K562 (cell line): ENCODE data around the gene LPIN3. TPM values are rescaled to one million over a fixed set of nuclear protein-coding genes. Genes with fewer than 3 reads are reported as not detected.

Experiments used
- CBX5 ChIP-seq: IDR thresholded peaks from 2 replicates; pipeline ENCODE4 v1.6.1; 2014; ENCODE audit warnings: low read depth, borderline replicate concordance
- CEBPG ChIP-seq, 3 experiments: fragments of 200-800 bp in 1 of 3; sonication (Bioruptor generic) in 1 of 3; sonication (generic) in 1 of 3; formaldehyde crosslinking in 1 of 3; IDR thresholded peaks in 2 of 3; conservative IDR thresholded peaks in 1 of 3; 2 replicates each; pipeline versions ENCODE4 v1.6.1 to v1.8.0; 2016 to 2022; ENCODE audit warnings: missing compliant biosample characterization in 2 of 3, missing genetic modification characterization in 2 of 3, mild to moderate bottlenecking in 1 of 3, missing genetic modification reagents in 1 of 3
- CTCFL ChIP-seq: IDR thresholded peaks from 2 replicates; pipeline ENCODE4 v1.6.1; 2011; ENCODE audit warnings: borderline replicate concordance, low read depth, mild to moderate bottlenecking, moderate library complexity, low read length; ENCODE audit not compliant: insufficient read depth, poor library complexity, severe bottlenecking
- ZBTB33 ChIP-seq: sonication (generic); formaldehyde crosslinking; IDR thresholded peaks from 2 replicates; pipeline ENCODE4 v1.8.1; 2023; ENCODE audit warnings: mild to moderate bottlenecking, missing genetic modification reagents
- ZC3H11A ChIP-seq: IDR thresholded peaks from 2 replicates; pipeline ENCODE4 v1.6.1; 2012; ENCODE audit warnings: low read depth, low read length, improper control_type of control experiment
- polyA plus RNA-seq, 8 experiments: library from polyadenylated mRNA; depleted of rRNA in 4 of 8; stranded (reverse) in 5 of 8; unstranded in 3 of 8; fragments of >200 nt; fragmentation: Nextera tagmentation in 2 of 8; fragmentation: Illumina TruSeq in 1 of 8; extraction: Ambion mirVana in 2 of 8; extraction: Trizol in 1 of 8; gene quantifications; 2 replicates each; pipeline versions ENCODE4 v1.2.1 to v1.2.3, GENCODE V29; 2011 to 2014; ENCODE audit warnings: inconsistent platforms in 1 of 8, missing spikeins in 1 of 8
- total RNA-seq, 7 experiments: library from RNA; depleted of rRNA in 6 of 7; stranded (reverse); fragments of >200 nt in 6 of 7; fragmentation: Illumina TruSeq in 2 of 7; extraction: Trizol in 2 of 7; gene quantifications; 2 replicates each; pipeline versions ENCODE4 v1.2.1 to v1.2.3, GENCODE V29; 2011 to 2021; ENCODE audit warnings: low replicate concordance in 1 of 7

LPIN3 gene
- total and polyA plus RNA-seq, 9 of the 15 experiments (the other 6 are each of a cell fraction or from before 2014, with no cell fraction given), result 2.2 to 10.4 (median 5.9) TPM

- no peak for TF ChIP-seq ZBTB33 (CRISPR knock-in tag)
- no peak for TF ChIP-seq CTCFL
- no peak for TF ChIP-seq ZC3H11A
- TF ChIP-seq CBX5, result no peak
- TF ChIP-seq CEBPG (CRISPR knock-in tag; IDR thresholded peaks at IDR 0.05), result no peak
- no peak for TF ChIP-seq CEBPG (tag; conservative IDR thresholded peaks at IDR 0.05 in 1 of 2, IDR thresholded peaks at IDR 0.05 in 1 of 2)
These were observed 30.8 kb downstream of the LPIN3 start (continued) for GRCh38 chr20:41371371-41371770.
